PC-3 (cell line): ENCODE data around the gene PAX5.

Source experiments
- CTCF ChIP-seq: fragments of 300-600 bp; sonication (generic); conservative IDR thresholded peaks from 2 replicates; pipeline ENCODE4 v1.5.1; 2017; ENCODE audit warnings: antibody characterized with exemption, low read depth, mild to moderate bottlenecking, low read length
- EZH2 ChIP-seq: fragments of 300-600 bp; sonication (generic); IDR thresholded peaks from one replicate; pipeline ENCODE4 v1.6.1; 2017; ENCODE audit warnings: antibody characterized with exemption, mild to moderate bottlenecking, low read length; ENCODE audit not compliant: unreplicated experiment
- EZH2phosphoT487 ChIP-seq: fragments of 300-600 bp; sonication (generic); IDR thresholded peaks from 2 replicates; pipeline ENCODE4 v1.6.1; 2018; ENCODE audit warnings: mild to moderate bottlenecking, antibody characterized with exemption, low read length, borderline replicate concordance

DNA sequence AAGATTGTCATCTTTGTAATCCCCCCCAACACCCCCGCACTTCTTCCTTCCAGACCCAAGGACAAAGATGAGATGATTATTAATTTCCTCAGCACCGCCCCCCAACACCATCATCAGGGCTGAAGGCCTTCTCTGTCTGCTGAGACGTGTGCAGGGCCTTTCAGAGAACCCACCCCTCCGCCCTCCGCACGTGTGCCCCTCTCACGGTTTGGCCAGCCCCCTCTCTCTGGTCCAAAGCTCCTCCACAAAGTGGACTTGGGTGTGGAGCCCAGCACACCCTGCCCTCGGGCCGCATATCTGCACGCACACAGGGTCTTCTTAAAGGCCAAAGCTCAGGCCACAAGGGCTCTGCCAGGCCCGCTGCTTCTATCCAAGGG, 32.0 kb downstream of the PAX5 start:
- TF ChIP-seq CTCF (no peak), EZH2 (no peak), EZH2phosphoT487 (no peak)
